SHP77 treated with DMSO at 0.1 percent for 48 hours (cell line): ENCODE data around the gene ZFX.
"Not testable (repeated sequence)": the region's sequence is repeated elsewhere in the genome, so short reads cannot be mapped to it uniquely, and the experiment has no call there.

Source experiments
- DNase-seq: peaks from one replicate; lab custom pipeline; 2025; lab: John Stamatoyannopoulos, UW

ZFX gene

DNA sequence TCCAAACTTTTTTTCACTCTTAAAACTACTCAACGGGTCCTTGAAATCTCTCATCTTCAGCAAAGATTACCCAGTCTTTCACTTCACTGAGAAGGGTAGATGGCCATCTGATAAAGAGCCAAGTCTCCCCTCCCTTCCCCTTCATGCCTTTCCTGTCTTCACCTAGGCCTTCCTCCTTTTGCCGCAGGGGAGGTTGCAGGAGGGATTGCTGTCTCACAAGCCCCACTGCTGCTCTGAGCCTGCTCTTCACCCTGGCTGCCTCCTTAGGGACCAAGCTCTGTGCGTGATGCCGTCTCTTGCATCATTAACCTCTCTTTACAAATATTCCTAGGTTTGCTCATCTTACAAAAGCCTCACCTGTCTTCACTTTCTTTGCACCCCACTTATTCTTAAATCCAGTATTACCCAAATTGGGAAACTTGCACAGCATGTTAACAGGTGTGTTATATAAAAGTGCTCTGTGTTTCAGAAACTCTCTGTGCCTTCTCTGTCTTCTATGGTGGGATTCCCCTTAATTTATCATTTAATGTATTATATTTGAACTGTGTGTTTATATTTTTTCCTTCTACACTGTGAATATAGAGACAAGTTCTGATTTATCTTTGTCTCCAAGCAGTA lies 3.8 kb downstream of the ZFX start:
- no peak for DNase-seq

- DNase-seq = no peak
Measured at GRCh38 chrX:24153796-24154189, 4.3 kb downstream of the ZFX start.

DNA sequence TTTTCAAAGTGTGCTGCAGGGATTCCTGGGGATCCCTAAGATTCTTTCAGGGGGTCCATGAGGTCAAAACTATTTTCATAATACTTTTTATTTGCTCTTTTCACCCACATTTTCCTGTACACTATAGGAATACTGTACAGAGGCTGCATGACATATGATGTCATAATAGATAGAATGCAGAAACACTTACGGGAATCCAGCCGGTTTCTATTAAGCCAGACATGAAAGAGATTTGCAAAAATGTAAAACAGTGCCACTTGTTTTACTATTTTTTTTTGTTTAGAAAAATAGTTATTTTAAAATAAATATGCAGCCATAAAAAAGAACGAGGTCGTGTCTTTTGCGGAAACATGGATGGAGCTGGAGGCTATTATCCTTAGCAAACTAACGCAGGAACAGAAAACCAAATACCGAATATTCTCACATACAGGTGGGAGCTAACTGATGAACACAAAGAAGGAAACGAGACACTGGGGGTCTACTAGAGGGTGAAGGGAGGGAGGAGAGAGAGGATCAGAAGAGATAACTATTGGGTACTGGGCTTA lies 5.0 kb downstream of the ZFX start:
- no peak for DNase-seq

DNA sequence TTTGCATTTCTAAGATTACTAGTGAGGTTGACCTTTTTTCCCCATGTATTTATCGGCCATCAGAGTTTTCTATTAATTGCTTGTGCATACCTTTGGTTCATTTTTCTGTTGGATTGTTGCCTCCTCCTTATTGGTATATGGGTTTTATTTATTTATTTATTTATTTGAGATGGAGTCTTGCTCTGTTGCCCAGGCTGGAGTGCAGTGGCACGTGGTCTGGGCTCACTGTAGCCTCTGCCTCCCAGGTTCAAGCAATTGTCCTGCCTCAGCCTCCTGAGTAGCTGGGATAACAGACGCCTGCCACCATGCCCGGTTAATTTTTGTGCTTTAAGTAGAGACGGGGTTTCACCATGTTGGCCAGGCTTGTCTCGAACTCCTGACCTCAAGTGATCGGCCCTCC lies 6.2 kb downstream of the ZFX start:
- DNase-seq = not testable (repeated sequence)

- no peak for DNase-seq
Measured at GRCh38 chrX:24156177-24156576, 6.6 kb downstream of the ZFX start.

DNA sequence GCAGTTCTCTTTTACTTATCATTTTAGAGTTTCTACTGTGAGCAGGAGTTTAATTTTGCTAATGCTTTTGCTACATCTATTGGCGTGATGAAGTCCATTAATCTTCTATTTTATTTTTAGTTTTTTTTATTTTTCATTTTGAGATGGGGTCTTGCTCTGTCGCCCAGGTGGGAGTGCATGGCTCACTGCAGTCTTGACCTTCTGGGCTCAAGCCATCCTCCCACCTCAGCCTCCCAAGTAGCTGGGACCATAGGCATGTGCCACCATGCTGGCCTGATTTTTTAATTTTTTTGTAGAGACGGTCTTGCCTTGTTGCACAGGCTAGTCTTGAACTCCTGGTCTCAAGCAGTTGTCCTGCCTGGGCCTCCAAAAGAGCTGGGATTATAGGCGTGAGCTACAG lies 9.4 kb downstream of the ZFX start:
- DNase-seq = no peak

GRCh38 chrX:24166078-24166477 lies 16.5 kb downstream of the ZFX start:
- no peak for DNase-seq

GRCh38 chrX:24167719-24168472 lies 18.4 kb downstream of the ZFX start:
- no peak for DNase-seq

- no peak for DNase-seq
Measured at GRCh38 chrX:24168807-24169206, 19.3 kb downstream of the ZFX start.

DNA sequence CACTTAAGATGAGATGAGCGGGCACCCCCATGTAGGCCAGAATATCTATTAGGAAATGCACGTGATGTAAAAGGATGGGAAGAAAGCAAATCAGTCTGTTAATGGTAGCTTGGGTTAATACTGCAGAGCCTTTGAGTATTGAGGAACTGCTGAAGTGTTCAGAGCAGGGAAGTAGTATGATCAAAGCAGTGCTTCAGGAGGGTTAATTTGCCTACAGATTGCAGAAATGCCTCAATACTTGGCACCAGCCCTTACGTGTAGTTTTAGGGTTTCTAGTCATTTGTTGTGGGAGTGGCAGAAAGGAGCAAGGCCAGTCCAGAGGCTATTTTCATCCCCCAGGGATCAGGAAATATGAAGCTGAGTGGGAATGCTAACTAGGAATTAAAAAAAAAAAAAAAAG lies 19.7 kb downstream of the ZFX start:
- DNase-seq = no peak

GRCh38 chrX:24173115-24173847 lies 23.8 kb downstream of the ZFX start:
- DNase-seq = no peak

DNA sequence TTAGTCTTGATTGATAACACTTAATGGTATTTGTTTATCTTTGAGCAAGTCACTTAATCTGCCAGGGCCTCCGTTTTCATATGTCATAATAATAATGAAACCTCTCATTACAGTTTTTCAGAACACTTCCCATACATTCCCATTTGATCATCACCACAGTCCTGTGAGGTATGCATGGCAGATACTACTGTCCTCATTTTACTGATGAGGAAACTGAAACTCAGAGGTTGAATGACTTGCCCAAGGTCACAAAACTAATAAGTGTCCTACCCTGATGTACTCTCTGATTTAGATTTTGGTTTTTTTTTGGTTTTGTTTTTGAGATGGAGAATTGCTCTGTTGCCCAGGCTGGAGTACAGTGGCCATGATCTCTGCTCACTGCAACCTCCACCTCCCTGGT lies 25.7 kb downstream of the ZFX start:
- no peak for DNase-seq

DNA sequence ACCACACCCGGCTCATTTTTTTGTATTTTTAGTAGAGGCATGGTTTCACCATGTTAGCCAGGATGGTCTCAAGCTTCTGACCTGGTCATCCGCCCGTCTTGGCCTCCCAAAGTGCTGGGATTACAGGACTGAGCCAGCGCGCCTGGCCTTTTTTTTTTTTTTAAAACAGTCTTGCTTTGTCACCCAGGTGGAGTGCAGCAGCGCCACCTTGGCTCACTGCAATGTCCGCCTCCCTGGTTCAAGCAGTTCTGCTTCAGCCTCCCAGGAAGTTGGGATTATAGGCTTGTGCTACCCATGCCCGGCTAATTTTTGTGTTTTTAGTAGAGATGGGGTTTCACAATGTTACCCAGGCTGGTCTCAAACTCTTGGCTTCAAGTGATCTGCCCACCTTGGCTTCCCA lies 28.9 kb downstream of the ZFX start:
- no peak for DNase-seq

DNA sequence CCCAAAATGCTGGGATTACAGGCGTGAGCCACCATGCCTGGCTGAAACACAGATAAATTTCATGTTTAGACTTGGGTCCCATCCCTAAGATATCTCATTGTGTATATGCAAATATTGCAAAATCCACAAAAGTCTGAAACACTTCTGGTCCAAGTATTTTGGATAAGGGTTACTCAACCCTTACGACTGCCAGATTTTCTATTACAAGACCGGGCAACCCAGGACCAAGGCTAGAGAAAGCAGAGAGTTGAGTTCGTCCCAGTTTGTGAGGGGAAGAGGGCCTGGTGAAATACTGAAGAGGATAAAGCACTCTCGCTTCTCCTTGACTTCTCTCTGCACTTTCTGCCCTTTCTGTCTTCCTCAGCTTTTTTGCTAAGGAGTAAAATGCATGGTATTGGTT lies 34.5 kb downstream of the ZFX start:
- no peak for DNase-seq

DNA sequence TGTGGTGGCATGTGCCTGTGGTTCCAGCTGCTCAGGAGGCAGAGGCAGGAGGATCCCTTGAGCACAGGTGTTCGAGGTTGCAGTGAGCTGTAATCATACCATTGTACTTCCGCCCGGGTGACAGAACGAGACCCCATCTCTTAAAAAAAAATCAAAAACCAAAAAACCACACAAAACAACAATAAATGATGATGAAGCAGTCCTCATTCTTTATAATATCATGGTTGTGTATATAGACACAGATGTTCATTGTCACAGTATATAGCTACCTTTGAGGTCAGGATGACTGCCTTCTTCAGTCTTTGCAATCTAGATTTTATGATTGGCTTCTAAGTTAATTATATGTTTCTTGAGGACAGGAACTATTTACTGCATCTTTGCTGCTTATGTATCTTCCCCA lies 37.0 kb downstream of the ZFX start:
- no peak for DNase-seq

- DNase-seq = no peak
Measured at GRCh38 chrX:24186986-24187385, 37.5 kb downstream of the ZFX start.

GRCh38 chrX:24189490-24189889 lies 40.0 kb downstream of the ZFX start:
- no peak for DNase-seq

- no peak for DNase-seq
Measured at GRCh38 chrX:24190500-24191156, 41.1 kb downstream of the ZFX start.

DNA sequence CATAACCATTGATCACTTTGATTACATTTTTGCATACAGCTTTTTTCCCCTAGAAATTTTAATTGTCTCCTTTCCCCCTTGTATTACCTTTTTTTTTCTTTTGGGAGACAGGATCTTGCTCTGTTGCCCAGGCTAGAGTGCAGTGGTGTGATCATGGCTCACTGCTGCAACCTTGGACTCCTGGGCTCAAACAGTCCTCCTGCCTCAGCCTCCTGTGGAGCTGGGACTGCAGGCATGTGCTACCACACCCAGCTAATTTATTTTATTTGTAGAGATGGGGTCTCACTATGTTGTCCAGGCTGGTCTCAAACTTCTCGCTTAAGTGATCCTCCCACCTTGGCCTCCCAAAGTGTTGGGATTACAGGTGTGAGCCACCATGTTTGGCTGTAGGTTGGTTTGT lies 47.0 kb downstream of the ZFX start:
- DNase-seq = no peak

- no peak for DNase-seq
Measured at GRCh38 chrX:24198101-24198500, 48.6 kb downstream of the ZFX start.

DNA sequence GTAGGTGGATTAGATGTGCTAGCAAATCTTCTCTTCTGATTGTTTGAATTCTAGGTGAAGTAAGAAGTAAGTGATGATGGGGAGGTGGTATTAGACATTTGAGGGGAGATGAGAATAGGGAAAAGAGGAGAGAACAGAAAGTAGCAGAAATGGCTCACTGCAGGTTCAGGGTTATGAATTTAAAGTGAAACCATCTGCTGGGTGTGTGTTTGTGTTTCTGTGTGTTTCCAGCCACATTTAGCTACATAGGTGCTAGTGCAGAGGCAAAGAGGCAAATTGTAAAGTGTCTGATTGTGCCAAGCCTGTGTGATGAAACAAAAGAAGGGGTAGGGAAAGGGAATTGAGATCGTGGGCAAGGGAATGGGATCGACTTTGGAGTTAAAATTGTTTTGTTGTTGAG lies 50.6 kb downstream of the ZFX start:
- DNase-seq = no peak

GRCh38 chrX:24201216-24201615 lies 51.7 kb downstream of the ZFX start:
- DNase-seq = no peak
